NCI-H446 treated with DMSO at 0.1 percent for 48 hours (cell line): ENCODE results near the gene SPRR2A.
"Not testable (repeated sequence)": the region's sequence is repeated elsewhere in the genome, so short reads cannot be mapped to it uniquely, and the experiment has no call there.

ENCODE experiments used
- DNase-seq: peaks from one replicate; lab custom pipeline; 2025; lab: John Stamatoyannopoulos, UW

The SPRR2A gene

GRCh38 chr1:153057375-153057774 lies at the start of gene SPRR2A:
Gene SPRR2A (minus strand): TSS chr1:153057512. CDS start chr1:153056735, 777 bp downstream.
- DNase-seq = no peak

GRCh38 chr1:153100245-153100644 lies 42.9 kb upstream of the SPRR2A start:
- no peak for DNase-seq

- no peak for DNase-seq
Observed at GRCh38 chr1:153099461-153100045, 42.2 kb upstream of the SPRR2A start.

GRCh38 chr1:153095764-153096163 lies 38.5 kb upstream of the SPRR2A start:
- DNase-seq = no peak

DNA sequence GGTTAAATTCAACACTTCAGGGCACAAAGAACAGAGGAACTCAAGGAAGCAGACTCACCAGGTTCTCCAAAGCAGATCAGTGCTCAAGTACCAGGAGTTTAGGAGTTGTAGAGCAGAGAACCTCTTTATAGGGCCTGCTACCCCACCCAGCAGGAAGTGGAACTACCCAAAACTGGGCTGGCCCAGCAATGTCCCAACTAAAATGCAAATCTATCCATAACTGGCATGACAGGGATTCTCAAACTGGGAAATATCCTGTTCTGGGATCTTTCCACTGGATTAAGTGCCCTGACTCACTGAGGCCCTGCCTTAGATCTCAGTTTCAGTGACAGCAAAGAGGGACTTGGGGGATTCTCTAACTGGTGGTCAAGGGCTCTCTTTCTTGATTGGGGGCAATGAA lies 37.1 kb upstream of the SPRR2A start, which contains the start of gene SPRR2E:
TSS of gene SPRR2E (minus strand) at position 101 of the 400 bp plus-strand sequence. CDS start 775 bp downstream, outside the sequence.
- DNase-seq = no peak

DNA sequence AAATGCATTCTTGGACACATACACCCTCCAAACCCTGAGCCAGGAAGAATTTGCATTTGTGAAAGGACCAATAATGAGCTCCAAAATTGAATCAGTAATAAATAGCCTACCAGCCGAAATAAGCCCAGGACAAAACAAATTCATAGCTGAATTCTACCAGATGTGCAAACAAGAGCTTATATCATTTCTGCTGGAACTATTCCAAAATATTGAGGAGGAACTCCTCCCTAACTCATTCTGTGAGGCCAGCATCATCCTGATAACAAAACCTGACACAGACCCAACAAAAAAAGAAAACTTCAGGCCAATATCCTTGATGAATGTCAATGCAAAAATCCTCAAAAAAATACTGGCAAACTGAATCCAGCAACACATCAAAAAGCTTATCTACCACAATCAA lies 30.3 kb upstream of the SPRR2A start:
- DNase-seq = no peak

GRCh38 chr1:153081736-153082135 lies 24.4 kb upstream of the SPRR2A start:
- DNase-seq = no peak

DNA sequence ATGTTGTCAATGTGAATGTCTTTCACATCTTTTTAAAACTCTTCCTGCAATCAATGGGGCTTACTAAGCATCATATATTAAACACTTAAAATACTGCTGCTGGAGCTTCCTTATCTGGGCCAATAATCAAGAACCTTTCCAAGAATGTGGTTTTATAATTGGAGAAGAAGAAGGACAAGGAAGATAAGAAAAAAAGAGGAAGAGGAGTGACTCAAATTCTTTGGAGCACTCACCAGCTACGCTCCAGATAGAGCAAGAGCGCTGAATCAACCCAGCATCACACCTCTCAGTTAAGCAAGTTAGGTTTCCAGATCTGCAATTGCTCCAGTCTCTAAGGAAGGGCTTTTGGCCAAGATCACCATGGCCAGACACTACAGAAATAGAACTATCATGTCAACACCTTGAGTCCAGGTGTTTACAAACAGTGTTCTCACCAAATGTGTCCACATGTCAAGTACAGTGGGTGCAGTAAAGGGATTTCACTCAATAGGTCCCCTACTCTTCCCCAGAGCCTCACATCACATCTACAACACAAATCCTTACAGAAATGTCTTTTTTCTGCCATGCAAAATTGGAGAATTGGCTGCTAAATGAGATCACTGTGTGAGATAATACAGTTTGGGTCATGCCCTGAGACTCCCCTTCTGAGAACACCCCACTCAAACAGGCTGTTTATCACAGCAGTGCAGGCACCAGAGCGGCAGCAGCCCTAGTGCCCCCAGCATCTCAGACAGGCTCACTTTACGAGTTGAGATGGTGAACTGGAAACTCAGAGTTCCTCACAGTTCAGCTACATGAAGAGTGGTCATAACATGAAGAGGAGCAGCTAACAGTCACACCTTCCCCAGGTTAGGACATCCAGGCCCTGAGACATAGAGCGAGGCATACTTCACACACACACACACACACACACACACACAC lies 15.8 kb upstream of the SPRR2A start:
- DNase-seq = no peak

- DNase-seq = no peak
Observed at GRCh38 chr1:153071511-153071910, 14.2 kb upstream of the SPRR2A start, which contains the start of gene SPRR2B. Gene SPRR2B (minus strand): TSS chr1:153071611. CDS start chr1:153070839, 772 bp downstream.

DNA sequence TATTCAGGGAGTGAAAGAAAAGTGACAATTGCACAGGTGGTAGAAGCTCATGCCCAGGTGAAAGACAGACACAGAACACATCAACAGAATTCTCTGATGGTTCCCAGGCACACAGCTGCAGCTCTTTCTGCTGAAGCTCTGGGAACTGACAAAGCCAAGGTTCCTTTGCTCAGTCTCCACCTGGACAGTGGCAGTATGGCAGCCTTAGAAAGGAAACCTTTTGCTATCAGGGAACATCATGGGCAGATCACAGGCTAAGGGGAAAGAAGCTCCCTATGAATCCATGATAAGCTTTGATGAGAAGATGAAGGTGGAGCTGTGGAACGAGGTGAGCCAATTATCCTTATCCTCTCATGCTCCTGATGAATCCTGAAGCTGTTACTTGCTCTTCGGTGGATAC lies 12.9 kb upstream of the SPRR2A start:
- no peak for DNase-seq

- no peak for DNase-seq
Observed at GRCh38 chr1:153058826-153059784, 1.8 kb upstream of the SPRR2A start.

GRCh38 chr1:153058154-153058553 lies 842 bp upstream of the SPRR2A start:
- DNase-seq = no peak

GRCh38 chr1:153056111-153056510 lies 1.2 kb downstream of the SPRR2A start:
- DNase-seq = not testable (repeated sequence)

- DNase-seq = no peak
Observed at GRCh38 chr1:153049211-153049610, 8.1 kb downstream of the SPRR2A start.

DNA sequence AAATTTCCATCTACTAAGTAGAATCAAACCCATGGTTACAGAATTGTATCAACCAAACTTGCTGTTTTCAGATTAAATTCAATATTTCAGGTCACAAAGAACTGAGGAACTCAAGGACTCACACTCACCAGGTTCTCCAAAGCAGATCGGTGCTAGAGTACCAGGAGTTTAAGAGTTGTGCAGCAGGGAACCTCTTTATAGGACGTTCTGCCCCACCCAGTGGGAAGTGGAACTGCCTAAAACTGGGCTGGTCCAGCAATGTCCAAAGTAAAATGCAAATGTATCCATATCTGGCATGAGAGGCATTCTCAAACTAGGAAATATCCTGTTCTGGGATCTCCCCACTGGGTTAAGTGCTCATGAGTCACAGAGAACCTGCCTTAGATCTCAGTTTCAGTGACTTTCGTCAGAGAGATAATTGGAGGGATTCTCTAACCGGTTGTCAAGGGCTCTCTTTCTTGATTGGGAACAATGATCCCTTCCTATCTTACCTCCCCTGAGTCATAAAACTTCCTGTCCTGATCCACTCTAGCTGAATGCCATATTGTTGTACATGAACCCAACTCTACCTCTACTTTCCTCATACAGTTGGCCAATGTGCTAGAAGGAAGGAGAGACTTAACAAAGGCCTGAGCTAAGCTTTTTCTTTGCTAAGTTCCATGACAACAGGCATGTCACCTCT lies 16.2 kb downstream of the SPRR2A start, which contains the start of gene SPRR2D:
TSS of gene SPRR2D (minus strand) at position 171 of the 682 bp plus-strand sequence. CDS start 774 bp downstream, outside the sequence.
- no peak for DNase-seq

- DNase-seq = no peak
Observed at GRCh38 chr1:153035211-153035610, 22.1 kb downstream of the SPRR2A start.

- no peak for DNase-seq
Observed at GRCh38 chr1:153032677-153033308, 24.5 kb downstream of the SPRR2A start.

GRCh38 chr1:153032073-153032472 lies 25.2 kb downstream of the SPRR2A start:
- no peak for DNase-seq

GRCh38 chr1:153030895-153031294 lies 26.4 kb downstream of the SPRR2A start, which contains the start of gene SPRR1B:
Gene SPRR1B (plus strand): TSS chr1:153031203. CDS start chr1:153032346, 1,143 bp downstream.
- DNase-seq = no peak

DNA sequence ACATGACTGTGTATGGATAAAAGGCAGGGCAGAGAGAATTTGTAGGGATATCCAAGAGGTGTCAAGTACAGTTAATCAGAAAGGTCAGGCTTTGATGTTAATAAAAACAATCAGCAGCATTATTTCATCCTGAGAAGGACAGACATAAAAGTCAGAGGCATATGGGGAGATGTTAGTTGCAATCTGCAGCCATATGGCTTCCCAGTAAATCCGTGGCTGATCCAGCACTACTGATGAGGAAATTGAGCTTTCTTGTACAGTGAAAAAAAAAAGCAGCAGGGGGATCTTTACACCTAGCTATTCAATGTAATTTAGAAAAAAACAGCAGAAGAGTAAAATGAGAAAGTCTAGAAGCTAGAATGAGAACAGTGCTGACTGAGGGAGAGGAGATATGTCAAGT lies 28.5 kb downstream of the SPRR2A start:
- no peak for DNase-seq

DNA sequence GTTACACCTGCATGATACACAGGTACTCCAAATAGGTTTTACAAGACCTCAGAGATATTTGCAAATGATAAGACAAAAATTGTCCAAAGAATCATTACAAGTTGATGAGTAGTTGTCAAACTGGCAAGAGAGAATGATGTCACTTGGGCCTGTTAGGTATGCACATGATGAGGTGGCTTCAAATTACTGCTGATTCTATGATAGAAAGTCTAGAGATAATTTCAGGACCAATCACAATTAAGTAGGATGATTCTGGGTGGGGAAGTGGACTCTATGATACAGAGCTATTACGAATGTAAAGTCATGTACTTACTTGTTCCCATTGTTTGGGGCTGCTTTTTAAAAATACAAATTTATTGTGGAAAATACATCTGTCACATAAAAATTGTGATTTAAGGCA lies 31.5 kb downstream of the SPRR2A start:
- no peak for DNase-seq
